HG03432 (cell line): ENCODE measurements around the gene PAX7.

ENCODE experiments used
- ATAC-seq: cut with Tn5 transposase; IDR thresholded peaks from one replicate; pipeline ENCODE4 v1.9.1; 2021; ENCODE audit warnings: mild to moderate bottlenecking, moderate library complexity; ENCODE audit not compliant: unreplicated experiment

PAX7 gene

GRCh38 chr1:18618546-18619466, 11.8 kb upstream of the PAX7 start:
- ATAC-seq: no peak

- no peak for ATAC-seq
These were observed 11.2 kb upstream of the PAX7 start for GRCh38 chr1:18619467-18619835.

GRCh38 chr1:18628511-18628910, 2.1 kb upstream of the PAX7 start:
- ATAC-seq: no peak

GRCh38 chr1:18629659-18630510, 761 bp upstream of the PAX7 start:
- ATAC-seq: no peak

GRCh38 chr1:18631496-18632217, 1.0 kb downstream of the PAX7 start:
- no peak for ATAC-seq

GRCh38 chr1:18632218-18632588, 1.6 kb downstream of the PAX7 start:
- ATAC-seq: no peak

GRCh38 chr1:18632783-18633421, 2.3 kb downstream of the PAX7 start:
- no peak for ATAC-seq

GRCh38 chr1:18633422-18634155, 2.9 kb downstream of the PAX7 start:
- ATAC-seq: no peak

- ATAC-seq: no peak
These were observed 3.6 kb downstream of the PAX7 start for GRCh38 chr1:18634276-18634675.

- ATAC-seq: no peak
These were observed 4.5 kb downstream of the PAX7 start for GRCh38 chr1:18635070-18635577.

GRCh38 chr1:18635891-18636595, 5.4 kb downstream of the PAX7 start:
- ATAC-seq: no peak

- ATAC-seq: no peak
These were observed 6.2 kb downstream of the PAX7 start for GRCh38 chr1:18636596-18637508.

- ATAC-seq: no peak
These were observed 6.9 kb downstream of the PAX7 start for GRCh38 chr1:18637511-18637960.

GRCh38 chr1:18637962-18638834, 7.6 kb downstream of the PAX7 start:
- no peak for ATAC-seq

- no peak for ATAC-seq
These were observed 8.3 kb downstream of the PAX7 start for GRCh38 chr1:18638835-18639364.

- no peak for ATAC-seq
These were observed 8.9 kb downstream of the PAX7 start for GRCh38 chr1:18639368-18640055.
